GM21367 (cell line): ENCODE data around the gene RFPL2.

Experiments
- ATAC-seq: cut with Tn5 transposase; IDR thresholded peaks from one replicate; pipeline ENCODE4 v1.9.1; 2021; ENCODE audit not compliant: unreplicated experiment

RFPL2 gene

DNA sequence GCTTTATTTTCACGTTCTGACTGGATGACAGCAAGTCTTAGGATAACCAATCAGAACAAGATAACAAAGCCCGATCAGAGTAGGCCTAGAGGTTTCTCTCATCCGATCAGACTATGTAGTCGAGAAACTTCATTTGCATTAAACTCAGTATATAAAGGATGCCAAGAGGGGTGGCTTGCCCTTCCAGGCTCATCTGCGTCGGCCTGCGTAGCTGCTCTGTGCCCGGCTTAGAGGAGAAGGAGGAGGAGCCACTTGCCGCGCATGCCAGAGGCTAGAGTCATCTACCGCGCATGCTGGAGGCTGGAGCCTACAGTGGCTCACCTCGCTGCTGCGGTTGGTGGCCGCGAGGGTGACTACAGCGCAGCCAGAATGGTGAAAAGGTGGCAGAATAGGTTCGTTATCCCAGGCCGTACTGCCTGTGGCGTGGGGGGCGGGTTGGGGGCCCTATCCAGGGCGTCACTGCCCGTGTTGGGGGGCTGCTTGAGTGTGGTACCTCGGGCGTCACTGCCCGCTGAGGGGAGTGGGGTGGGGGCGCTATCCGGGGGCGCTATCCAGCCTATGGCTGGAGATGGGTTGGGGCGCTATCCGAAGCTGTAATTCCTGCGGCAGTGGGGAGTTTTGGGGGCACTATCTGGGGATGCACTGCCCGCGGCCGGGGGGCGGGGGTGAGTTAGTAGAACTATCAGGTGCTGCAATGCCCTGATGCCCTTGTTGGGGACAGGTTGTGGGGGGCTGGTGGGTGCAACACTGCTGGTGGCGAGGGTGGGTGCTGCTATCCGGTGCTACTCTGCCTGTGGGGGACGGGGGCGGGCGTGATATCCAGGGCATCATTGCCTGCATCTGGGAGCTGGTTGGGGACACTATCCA lies at the start of gene RFPL2:
RFPL2 (minus strand) TSS at position 218 of the 867 bp plus-strand sequence. CDS start 2,622 bp downstream, outside the sequence.
- no peak for ATAC-seq

DNA sequence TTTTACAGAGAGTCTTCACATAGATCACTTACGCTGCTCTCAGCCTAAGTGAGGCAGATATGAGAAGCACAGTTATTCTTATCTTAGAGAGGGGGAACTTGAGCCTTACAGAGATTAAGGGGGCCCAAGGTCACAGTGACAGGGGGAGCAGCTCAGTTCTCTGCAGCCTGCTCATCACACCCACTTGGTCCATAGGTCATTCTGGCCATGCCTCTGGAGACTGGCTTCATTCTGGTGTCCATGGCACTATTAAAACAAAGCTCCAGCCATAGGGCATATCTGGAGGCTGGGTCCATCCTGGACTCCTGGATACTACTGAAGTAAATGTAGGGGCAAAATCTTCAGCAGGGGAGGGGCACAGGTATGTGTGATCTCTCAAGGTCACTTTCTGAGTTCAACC lies 44.4 kb upstream of the RFPL2 start:
- ATAC-seq: no peak

DNA sequence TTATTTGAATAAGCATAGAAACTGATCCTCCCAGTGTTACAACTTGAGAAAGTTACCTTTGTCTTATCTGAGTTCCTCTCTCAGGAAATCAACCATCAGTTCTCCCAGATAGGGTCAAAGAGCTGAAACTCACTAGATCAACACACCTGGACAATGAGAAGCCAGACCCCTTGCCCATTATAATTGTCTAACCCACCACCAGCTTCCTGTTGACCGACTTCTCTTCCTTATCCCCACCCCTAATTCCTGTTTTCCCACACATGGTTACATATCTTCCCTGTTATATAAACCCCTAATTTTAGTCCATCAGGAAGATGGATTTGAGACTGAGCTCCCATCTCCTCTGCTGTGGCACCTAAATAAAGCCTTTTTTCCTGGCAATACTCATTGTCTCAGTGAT lies 43.4 kb upstream of the RFPL2 start:
- no peak for ATAC-seq

DNA sequence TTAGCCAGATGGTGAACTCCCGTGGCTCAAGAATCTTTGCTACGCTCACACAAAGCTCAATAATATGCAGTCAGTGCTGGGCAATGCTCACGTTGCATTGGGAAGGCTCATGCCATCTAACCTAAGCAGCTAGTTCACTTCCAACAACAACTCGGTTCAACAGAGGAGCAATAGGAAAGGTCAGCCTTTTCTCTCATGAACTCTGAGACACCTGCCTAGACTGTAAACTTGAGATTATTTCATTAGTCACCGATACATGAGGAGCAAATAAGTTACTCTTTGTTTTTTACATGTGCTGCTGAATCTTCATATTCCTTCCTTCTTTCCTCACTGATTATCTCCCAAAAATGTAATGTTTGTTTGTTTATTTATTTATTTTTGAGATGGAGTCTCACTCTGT lies 41.3 kb upstream of the RFPL2 start:
- no peak for ATAC-seq

DNA sequence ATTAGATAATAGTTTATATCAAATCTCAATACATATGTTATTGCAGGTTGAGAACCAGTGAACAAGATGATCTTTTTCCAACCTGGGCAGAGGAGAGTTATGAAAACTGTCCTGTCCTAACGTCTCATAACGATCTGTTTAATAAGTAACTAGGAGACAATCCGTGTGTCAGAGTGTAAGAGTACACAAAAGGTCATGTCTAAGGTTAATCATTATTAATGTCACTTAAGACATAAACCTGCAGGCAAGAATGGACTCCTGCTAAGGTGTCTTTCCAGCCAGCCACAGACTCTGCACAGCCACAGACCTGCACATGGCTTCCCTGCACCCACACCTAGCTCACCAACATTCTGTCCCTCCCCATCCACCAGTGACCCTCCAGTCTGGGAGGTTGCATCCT lies 40.2 kb upstream of the RFPL2 start:
- ATAC-seq: no peak

DNA sequence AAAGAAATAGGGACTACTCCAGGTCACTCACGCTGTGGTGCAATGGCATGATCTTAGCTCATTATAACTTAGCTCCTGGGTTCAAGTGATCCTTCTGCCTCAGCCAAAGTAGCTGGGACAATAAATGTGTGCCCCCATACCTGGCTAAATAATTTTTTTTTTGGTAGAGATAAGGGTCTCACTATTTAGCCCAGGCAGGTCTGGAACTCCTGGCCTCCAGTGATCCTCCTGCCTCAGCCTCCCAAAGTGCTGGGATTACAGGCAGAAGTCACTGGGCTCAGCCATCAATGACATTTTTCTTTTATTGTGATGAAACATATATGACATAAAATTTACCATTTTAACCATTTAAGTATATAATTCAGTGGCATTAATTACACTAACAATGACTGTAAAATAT lies 39.7 kb upstream of the RFPL2 start:
- ATAC-seq: no peak

DNA sequence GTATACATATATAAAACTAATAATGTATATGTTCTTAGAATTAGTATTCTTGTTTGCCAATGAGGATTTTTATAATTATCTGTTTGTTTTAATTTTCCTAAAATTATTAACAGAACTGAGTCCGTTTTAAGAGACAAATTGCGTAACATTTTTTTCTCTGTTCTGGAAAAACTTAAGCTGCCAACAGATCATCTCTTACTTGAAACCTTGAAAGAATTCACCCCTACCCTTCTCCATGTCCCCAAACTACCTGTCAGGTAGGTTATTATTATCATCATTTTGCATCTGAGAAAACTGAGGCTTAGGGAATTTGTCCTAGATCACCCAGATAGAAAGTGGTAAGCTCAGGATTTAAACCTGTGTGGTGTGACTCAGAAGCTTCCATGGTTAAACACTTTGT lies 35.6 kb upstream of the RFPL2 start:
- ATAC-seq: no peak

DNA sequence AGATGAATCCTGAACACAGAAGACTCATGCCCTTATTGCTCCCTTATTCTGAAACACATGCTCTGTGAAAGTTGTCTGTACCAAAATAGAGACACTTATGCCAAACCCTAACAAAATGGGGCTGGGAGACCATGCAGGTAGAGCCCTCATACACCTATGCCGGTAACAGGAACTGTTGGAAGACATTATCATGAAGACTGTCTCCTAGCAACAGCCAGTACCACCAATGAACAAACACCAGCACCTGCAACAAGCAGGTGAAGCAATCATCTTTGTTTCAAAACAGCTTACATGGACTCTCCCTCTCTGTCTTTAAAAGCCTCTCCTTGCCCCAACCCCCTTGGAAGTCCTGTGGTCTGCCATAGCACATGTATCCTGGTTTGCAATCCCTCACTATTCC lies 33.0 kb upstream of the RFPL2 start:
- ATAC-seq: no peak

DNA sequence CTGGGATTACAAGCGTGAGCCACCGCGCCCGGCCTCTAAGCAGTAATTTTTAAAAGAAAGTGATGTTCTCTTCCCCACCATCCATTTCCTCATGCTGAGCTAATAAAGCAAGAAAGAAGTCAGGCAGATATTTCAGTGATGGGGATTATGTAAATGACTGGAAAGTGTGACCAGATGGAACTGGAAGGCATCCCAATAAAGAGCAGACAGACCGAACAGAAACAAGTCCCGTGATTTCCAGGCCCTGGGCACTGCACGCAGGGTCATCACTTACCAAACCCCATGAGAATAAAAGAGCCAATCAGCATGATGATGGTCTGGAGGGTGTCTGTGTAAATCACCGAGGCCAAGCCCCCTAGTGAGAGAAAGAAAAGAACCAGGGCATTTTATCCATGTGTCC lies 32.1 kb upstream of the RFPL2 start:
- no peak for ATAC-seq

DNA sequence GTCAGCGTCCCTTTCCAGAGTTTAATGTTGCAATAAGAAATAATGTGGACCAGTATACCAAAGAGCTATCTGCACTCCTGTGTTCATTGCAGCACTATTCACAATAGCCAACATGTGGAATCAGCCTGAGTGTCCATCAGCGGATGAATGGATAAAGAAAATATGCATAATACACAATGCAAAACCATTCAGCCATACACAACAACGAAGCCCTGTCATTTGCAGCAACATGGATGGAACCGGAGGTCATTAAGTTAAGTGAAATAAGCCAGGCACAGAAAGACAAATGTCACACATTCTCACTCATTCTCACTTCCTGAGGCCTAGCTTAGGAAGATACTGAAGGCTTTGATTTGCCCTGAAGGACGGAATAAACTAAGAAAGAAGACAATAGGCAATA lies 28.2 kb upstream of the RFPL2 start:
- ATAC-seq: no peak

DNA sequence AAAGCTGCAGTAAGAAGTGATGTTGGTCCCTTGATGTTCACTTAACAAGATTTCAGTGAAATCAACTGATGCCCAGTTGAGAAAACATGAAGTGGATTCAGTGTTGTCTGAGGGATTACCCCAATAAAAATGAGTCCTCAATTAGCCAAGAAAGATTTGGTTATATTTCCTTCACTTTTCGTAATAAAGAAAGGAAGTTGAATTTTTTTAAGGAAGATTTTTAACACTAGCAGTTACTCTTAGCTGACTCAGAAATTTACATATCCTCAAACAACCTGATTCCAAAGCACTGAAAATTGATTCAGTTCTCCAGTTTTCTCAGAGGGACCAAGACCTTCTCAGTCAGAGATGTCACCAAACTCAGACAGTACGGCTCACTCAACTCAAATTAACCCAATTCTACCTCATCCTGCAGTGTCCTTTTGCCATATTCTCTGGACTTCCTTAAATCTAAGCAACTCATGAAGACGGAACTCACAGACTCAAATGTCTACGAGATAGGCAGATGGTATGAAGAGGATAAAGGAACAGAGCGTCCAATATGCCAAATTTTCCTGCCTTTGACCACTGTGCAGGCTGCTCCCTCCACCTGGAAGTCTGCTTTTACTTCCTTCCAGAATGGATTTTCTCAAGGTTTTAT lies 27.4 kb upstream of the RFPL2 start:
- ATAC-seq: no peak

DNA sequence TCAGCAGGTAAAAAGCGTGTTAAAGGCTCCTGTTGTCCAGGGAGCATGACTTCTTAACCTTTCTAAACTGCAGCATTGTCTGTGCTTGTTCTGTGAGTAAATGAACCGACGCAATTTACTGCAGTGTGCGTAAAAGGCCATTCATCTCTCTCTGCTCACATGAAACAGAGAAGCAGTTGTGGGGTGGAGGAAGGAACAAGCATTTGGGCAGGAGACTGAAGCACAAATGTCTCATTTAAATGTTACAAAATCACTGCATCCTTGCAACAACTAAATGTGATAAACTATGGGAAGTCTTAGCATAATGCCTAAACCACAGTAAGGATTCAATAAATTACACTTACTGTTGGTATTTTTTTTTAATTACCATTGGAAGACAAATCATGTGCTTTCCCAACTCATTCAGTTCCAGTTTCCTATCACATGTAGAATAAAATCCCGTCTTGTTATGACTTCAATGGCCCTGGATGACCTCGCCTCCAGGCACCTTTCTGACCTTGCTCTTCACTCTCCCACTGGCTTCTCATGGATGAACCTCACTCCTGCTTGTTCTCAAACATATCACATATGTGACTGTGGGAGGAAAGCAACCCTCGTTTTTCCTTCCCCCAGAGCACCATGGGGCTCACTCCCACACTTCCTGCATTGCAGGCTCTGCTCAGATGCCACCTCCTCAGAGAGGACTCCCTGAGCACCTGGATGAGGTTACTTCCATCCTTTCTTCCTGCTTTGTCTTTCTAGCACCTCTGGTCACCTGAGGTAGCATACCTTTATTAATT lies 21.6 kb upstream of the RFPL2 start:
- no peak for ATAC-seq

DNA sequence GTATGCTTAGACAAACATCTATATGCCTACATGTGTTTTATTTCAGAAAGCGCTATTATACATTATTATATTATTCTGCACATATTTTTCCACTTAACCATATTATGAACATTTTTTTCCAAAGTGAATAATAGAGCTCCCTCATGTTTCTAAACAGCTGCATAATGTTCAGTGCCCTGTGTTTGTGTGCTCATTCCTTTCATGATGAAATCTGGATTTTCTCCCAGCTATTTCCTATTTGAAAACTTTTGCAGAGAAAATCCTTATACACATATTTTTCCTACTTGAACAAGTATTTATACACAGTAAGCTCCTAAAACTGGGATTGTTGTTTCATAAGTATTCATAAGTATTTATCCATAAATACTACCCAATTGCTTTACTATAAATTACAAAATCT lies 18.1 kb upstream of the RFPL2 start:
- ATAC-seq: no peak

DNA sequence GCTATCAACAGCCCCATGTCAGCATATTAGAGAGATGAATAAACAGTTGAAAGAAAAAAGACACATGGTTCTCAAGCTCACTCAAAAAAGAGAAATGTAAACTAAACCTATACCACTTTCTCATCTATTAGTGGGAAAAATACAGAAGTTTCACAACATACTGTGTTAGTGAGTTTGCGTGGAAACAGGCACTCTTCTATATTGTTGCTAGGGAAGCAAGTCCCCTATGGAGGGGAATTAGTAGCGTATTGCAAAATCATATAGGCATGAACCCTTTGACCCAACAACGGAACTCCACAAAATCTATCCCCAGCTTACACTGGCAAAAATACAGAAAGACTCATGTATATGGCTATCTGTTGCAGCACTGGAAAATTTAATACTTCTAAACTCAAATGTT lies 14.2 kb upstream of the RFPL2 start:
- no peak for ATAC-seq

DNA sequence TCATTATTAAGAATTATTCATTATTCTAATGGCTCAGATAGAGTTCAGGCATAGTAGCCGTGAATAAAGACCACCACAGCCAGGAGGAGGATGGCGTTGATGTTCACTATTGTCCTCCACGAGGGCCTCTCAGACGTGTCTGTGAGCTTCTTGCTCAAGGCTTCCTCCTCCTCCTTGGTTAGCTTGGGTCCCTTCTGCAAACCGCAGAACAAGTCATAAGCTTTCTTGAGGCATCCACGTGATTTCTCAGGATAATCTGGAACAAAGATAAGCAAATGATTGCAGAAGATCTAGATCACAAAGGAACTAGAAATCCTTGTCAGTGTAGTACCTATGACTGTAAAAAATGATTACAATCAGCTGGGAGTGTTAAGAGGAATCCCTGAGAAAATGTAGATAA lies 13.6 kb upstream of the RFPL2 start:
- ATAC-seq: no peak

DNA sequence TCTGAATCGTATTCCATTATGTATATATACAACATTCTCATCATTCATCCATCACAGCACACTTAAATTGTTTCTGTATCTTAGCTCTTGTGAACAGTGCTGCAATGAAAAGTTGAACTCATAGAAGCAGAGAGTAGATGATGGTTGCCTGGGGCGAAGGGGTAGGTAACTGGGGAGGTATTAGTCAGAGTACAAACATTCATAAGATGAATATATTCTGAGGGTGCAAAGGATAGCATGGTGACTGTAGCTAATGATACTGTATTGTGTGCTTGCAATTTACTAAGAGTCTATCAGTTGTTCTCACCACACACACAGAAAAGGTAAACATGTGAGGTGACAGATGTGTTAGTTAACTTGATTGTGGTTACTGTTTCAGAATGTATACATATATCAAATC lies 12.6 kb upstream of the RFPL2 start:
- ATAC-seq: no peak

DNA sequence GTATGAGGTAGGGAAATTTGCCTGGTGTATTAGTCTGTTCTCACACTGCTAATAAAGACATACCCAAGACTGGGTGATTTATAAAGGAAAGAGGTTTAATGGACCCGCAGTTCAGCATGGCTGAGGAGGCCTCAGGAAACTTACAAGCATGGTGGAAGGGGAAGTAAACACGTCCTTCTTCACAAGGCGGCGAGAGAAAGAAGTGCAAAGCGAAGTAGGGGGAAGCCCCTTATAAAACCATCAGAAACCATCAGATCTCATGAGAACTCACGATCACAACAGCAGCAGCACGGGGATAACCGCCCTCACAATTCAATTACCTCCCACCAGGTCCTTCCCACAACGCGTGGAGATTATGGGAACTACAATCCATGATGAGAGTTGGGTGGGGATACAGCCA lies 12.0 kb upstream of the RFPL2 start:
- ATAC-seq: no peak

DNA sequence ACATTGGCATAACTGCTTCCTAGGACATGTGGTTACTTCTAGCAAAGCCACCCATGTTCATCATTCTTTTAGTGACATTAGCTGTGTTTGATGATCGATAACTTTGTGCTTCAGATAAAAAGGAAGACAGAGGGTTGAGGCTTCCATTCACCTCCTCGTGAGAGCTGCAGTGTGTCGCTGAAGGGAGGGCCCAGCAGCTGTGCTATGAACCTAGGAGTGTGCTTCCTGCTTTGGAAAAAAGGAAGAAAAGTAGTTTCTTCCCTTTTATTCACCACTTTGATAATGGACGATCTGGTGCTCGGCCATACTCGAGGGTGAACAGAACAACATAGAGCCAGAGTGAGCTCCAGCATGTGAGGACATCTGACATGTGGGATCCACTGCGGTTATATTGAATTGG lies 6.1 kb upstream of the RFPL2 start:
- no peak for ATAC-seq

DNA sequence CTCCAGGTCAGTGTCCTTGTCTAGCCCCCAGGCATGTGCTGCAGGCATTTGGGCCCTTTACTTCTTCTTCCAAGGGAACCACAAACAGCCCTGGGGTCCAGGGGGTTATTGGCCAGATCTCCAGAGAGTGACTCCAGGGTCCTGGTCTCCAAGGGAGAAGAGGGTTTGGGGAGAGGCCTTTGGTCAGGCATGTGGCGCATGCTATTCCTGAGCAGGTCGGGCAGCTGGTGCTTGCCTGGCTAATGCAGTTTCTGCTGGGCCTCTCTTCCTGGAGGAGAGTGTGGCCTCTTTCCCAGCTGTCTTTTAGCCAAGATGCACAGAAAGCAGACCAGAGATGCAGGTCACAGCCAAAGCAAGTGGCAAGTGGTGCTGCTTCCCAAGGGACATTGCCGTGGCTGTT lies 3.8 kb upstream of the RFPL2 start:
- ATAC-seq: no peak

DNA sequence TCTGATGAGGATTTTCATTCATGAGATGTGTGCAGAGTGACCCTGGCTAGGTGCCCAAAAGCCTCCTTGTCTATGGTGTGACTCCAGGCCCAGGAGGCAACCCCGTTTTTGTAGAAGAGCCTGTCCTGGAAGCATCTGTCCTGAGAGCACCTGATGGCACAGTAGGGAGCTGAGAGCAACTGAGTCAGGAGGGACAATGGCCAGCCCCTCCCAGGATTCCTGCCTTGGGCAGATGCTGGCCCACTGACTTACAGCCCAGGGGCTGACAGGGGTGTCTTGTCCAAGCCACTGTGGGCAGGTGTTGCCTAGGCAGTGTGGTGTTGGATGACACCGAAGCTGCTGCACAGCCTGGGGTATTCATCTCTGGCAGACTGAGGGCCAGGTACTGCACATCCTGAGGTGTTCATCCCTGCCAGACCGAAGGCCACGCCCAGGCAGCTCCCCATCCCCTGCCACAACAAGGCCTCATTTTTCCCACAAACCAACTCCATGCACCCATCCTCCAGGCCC lies 3.2 kb upstream of the RFPL2 start:
- no peak for ATAC-seq
